Adrenal gland (tissue), 12 donors: ENCODE data around the gene TST. TPM values are rescaled to one million over a fixed set of nuclear protein-coding genes. Genes with fewer than 3 reads are reported as not detected.

ENCODE experiments used
- DNase-seq, 7 donors: peaks; one replicate each; pipeline ENCODE4 v3.0.0-alpha.2; 2019 to 2020
- H3K27ac ChIP-seq, 5 donors: fragments of 200-600 bp; sonication (generic) in 4 of 5; 1 replicate in 3 of 5; 2 replicates in 2 of 5; pipeline versions ENCODE4 v1.5.1 to v1.8.0; 2016 to 2020; ENCODE audit warnings: mild to moderate bottlenecking in 1 of 5
- H3K27me3 ChIP-seq: fragments of 200-600 bp; 2 replicates; pipeline ENCODE4 v1.8.0; 2021
- H3K36me3 ChIP-seq, 2 donors: fragments of 200-600 bp; replicated peaks in 1 of 2; 1 replicate in 1 of 2; 2 replicates in 1 of 2; pipeline versions ENCODE4 v1.5.1 to v1.8.0; 2018 to 2022
- H3K4me1 ChIP-seq, 2 donors: fragments of 200-600 bp; replicated peaks in 1 of 2; 1 replicate in 1 of 2; 2 replicates in 1 of 2; pipeline versions ENCODE4 v1.5.1 to v1.8.0; 2018 to 2021
- H3K4me3 ChIP-seq, 4 donors: fragments of 200-600 bp; sonication (generic) in 3 of 4; one replicate each; pipeline ENCODE4 v1.5.1; 2016 to 2018
- H3K9me3 ChIP-seq, 3 donors: fragments of 200-600 bp; sonication (generic) in 1 of 3; replicated peaks in 1 of 3; 1 replicate in 2 of 3; 2 replicates in 1 of 3; pipeline versions ENCODE4 v1.5.1 to v1.8.0; 2016 to 2021
- POLR2A ChIP-seq, 2 donors: fragments of 450-650 bp; IDR thresholded peaks; one replicate each; pipeline ENCODE4 v1.6.1; 2017; ENCODE audit warnings: antibody characterized with exemption in 2 of 2, mild to moderate bottlenecking in 2 of 2, moderate library complexity in 1 of 2
- WGBS, 4 donors: extraction: QIAGEN DNeasy Blood & Tissue Kit in 2 of 4; methylation state at CpG; one replicate each; pipeline versions ENCODE4 v1.1.5 to v1.1.7; 2013 to 2017; 5-methylcytosine and 5-hydroxymethylcytosine counted together
- intact Hi-C, 2 donors: fragments of 100-400 bp; cut with DNase I; formaldehyde crosslinking; loops; one replicate each; pipeline versions ENCODE4 v1.14.1 to v1.15.0; 2022 to 2023
- polyA plus RNA-seq, 3 donors: library from polyadenylated mRNA; stranded (reverse); fragments of 200-250 nt in 2 of 3; fragments of 350-450 nt in 1 of 3; fragmentation: Illumina TruSeq in 1 of 3; extraction: RNeasy Lipid Tissue Mini Kit (QIAGEN cat#74804) in 1 of 3; gene quantifications; one replicate each; pipeline ENCODE4 v1.2.3, GENCODE V29; 2013 to 2014
- total RNA-seq, 9 donors: library from RNA; depleted of rRNA in 4 of 9; stranded (reverse); fragments of >200 nt in 4 of 9; fragments of 120-200 nt in 1 of 9; fragmentation: NEBNext Ultra II Directional in 1 of 9; extraction: Animal tissue kit (Norgen Biotek cat#: 25700) in 1 of 9; gene quantifications; one replicate each; pipeline versions ENCODE4 v1.1.0 to v1.2.4, GENCODE V29; 2013 to 2023
- TF ChIP-seq, protein P1 (sequence below), 6 experiments: fragments of 450-650 bp in 4 of 6; fragments of 200-600 bp in 2 of 6; sonication (generic) in 1 of 6; IDR thresholded peaks; 1 replicate in 5 of 6; 2 replicates in 1 of 6; pipeline versions ENCODE4 v1.5.1 to v1.8.0; 2016 to 2021; ENCODE audit warnings: antibody characterized with exemption in 6 of 6, mild to moderate bottlenecking in 2 of 6, moderate library complexity in 1 of 6
- donor health status: healthy with polysubstance abuse.
- donor health status: Bipolar disorder and iron deficiency.
- donor health status: DM: yes; HTN: yes; CAD: no.
- donor health status: DM: no; HTN: no; CAD: no.
- donor health status: DM: no; HTN: no; CAD: no.
- donor health status: DM: yes; HTN: yes; CAD: no.

TST gene
- total and polyA plus RNA-seq, 12 donors = 49.7 to 484 (median 195) TPM

DNA sequence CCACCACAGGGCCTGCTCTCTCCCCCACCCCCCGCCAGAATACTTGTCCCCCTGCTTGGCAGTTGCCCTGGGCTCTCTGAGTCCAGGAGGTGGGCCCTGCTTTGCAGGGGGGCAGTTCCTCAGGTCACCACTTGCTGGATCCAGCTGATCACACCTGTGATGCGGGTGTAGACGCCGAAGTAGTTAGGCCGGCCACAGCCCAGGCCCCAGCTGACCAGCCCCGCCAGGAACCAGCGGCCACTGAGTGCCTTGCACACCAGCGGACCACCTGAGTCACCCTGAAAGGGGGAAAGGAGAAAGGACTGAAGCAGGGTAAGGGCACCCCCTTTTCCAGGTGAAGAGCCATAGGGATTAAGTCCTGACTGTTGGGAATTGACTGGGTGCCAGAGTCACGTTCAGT is 46.7 kb upstream of the TST start:
- DNase-seq = no peak
- peaks cover 29% of the 10 kb centered on the region for H3K27me3 ChIP-seq
- TF ChIP-seq, protein P1, sequence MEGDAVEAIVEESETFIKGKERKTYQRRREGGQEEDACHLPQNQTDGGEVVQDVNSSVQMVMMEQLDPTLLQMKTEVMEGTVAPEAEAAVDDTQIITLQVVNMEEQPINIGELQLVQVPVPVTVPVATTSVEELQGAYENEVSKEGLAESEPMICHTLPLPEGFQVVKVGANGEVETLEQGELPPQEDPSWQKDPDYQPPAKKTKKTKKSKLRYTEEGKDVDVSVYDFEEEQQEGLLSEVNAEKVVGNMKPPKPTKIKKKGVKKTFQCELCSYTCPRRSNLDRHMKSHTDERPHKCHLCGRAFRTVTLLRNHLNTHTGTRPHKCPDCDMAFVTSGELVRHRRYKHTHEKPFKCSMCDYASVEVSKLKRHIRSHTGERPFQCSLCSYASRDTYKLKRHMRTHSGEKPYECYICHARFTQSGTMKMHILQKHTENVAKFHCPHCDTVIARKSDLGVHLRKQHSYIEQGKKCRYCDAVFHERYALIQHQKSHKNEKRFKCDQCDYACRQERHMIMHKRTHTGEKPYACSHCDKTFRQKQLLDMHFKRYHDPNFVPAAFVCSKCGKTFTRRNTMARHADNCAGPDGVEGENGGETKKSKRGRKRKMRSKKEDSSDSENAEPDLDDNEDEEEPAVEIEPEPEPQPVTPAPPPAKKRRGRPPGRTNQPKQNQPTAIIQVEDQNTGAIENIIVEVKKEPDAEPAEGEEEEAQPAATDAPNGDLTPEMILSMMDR (IDR thresholded peaks at IDR 0.05) = no peak
- no peak for TF ChIP-seq POLR2A (IDR thresholded peaks at IDR 0.05)
- no peaks in the 10 kb centered on the region for H3K9me3 ChIP-seq
- no peak overlapping the region for H3K4me3 ChIP-seq
- intact Hi-C loops = no loop called here
- WGBS, 4 donors = 87 to 91% (median 88%) methylated on average over 4 to 9 of the region's 9 CpGs
- no peaks in the 10 kb centered on the region for H3K36me3 ChIP-seq
- H3K4me1 ChIP-seq = peaks cover 0 to 11% of the 10 kb centered on the region in 2 donors
- H3K27ac ChIP-seq = no peak overlapping the region

GRCh38 chr22:37065180-37065579 is 45.9 kb upstream of the TST start:
- TF ChIP-seq POLR2A (IDR thresholded peaks at IDR 0.05) = no peak
- TF ChIP-seq, protein P1 (IDR thresholded peaks at IDR 0.05) = no peak
- no peaks in the 10 kb centered on the region for H3K9me3 ChIP-seq
- WGBS, 4 donors = 75 to 83% (median 80%) methylated on average over 1 to 3 of the region's 3 CpGs
- intact Hi-C loops = no loop called here
- peaks cover 0 to 11% of the 10 kb centered on the region in 2 donors for H3K4me1 ChIP-seq
- peaks cover 0 to 3% of the 10 kb centered on the region in 2 donors for H3K36me3 ChIP-seq
- DNase-seq = no peak
- no peak overlapping the region for H3K4me3 ChIP-seq
- no peak overlapping the region for H3K27ac ChIP-seq
- H3K27me3 ChIP-seq = peaks cover 29% of the 10 kb centered on the region

DNA sequence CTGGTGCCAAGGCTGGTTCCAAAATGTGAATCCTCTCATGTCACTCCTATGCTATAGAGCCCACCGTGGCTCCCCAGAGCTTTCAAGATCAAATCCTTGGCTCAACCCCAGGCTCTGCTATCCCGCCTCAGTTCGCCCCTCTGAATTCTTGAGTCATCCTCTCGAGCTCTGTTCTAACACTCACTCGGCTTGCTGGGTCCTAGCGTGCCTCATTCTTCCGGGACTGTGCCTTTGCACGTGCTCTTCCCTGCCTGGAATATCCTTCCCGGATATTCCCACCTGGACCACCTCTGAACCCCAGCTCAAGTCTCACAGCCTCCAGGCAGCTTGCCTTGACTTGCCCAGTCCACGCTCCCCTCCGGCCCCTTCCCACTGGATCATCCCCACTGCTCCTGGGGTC is 45.3 kb upstream of the TST start:
- WGBS, 4 donors = 92 to 95% (median 94%) methylated on average over 11 of the region's 11 CpGs
- Histone ChIP-seq H3K36me3 (peaks cover 0 to 9% of the 10 kb centered on the region in 2 donors), H3K4me1 (peaks cover 0 to 11% of the 10 kb centered on the region in 2 donors), H3K4me3 (no peak overlapping the region), H3K27ac (no peak overlapping the region), H3K27me3 (peaks cover 24% of the 10 kb centered on the region), H3K9me3 (no peaks in the 10 kb centered on the region)
- no peak for TF ChIP-seq POLR2A (IDR thresholded peaks at IDR 0.05)
- TF ChIP-seq, protein P1 (IDR thresholded peaks at IDR 0.05) = no peak
- intact Hi-C loops = no loop called here
- DNase-seq = no peak

GRCh38 chr22:37063431-37064420 is 44.5 kb upstream of the TST start:
- no peaks in the 10 kb centered on the region for H3K9me3 ChIP-seq
- intact Hi-C loops = no loop called here
- 87 to 91% (median 88%) methylated on average over 19 to 28 of the region's 28 CpGs for WGBS, 4 donors
- no peak overlapping the region for H3K27ac ChIP-seq
- DNase-seq = no peak
- peaks cover 0 to 11% of the 10 kb centered on the region in 2 donors for H3K4me1 ChIP-seq
- H3K36me3 ChIP-seq = peaks cover 0 to 10% of the 10 kb centered on the region in 2 donors
- no peak overlapping the region for H3K4me3 ChIP-seq
- TF ChIP-seq, protein P1 (IDR thresholded peaks at IDR 0.05) = no peak
- TF ChIP-seq POLR2A (IDR thresholded peaks at IDR 0.05) = no peak
- H3K27me3 ChIP-seq = peaks cover 20% of the 10 kb centered on the region
